Adrenal gland (tissue), 5 donors: ENCODE measurements around the gene GNAO1.

Source experiments
- POLR2A ChIP-seq, 2 donors: fragments of 450-650 bp; IDR thresholded peaks; one replicate each; pipeline ENCODE4 v1.6.1; 2017; ENCODE audit warnings: antibody characterized with exemption in 2 of 2, mild to moderate bottlenecking in 2 of 2, moderate library complexity in 1 of 2
- TF ChIP-seq, protein P1 (sequence below), 6 experiments: fragments of 450-650 bp in 4 of 6; fragments of 200-600 bp in 2 of 6; sonication (generic) in 1 of 6; IDR thresholded peaks; 1 replicate in 5 of 6; 2 replicates in 1 of 6; pipeline versions ENCODE4 v1.5.1 to v1.8.0; 2016 to 2021; ENCODE audit warnings: antibody characterized with exemption in 6 of 6, mild to moderate bottlenecking in 2 of 6, moderate library complexity in 1 of 6
- donor health status: DM: no; HTN: no; CAD: no.

DNA sequence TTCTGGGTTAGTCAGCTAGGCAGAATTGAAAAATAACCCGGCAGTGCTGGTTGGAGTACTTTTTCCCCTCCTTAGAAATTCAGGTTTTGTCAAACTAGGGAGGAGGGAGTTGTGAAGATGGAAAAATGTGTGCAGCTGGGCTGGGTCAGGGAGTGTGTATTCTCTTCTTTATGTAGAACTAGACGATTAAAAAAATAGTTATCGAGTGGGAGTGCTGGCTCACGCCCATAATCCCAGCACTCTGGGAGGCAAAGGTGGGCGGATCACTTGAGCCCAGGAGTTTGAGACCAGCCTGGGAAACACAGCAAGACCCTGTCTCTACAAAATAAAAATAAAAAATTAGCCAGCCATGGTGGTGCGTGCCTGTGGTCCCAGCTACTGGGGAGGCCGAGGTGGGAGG lies 106.4 kb downstream of the GNAO1 start:
- TF ChIP-seq, protein P1, sequence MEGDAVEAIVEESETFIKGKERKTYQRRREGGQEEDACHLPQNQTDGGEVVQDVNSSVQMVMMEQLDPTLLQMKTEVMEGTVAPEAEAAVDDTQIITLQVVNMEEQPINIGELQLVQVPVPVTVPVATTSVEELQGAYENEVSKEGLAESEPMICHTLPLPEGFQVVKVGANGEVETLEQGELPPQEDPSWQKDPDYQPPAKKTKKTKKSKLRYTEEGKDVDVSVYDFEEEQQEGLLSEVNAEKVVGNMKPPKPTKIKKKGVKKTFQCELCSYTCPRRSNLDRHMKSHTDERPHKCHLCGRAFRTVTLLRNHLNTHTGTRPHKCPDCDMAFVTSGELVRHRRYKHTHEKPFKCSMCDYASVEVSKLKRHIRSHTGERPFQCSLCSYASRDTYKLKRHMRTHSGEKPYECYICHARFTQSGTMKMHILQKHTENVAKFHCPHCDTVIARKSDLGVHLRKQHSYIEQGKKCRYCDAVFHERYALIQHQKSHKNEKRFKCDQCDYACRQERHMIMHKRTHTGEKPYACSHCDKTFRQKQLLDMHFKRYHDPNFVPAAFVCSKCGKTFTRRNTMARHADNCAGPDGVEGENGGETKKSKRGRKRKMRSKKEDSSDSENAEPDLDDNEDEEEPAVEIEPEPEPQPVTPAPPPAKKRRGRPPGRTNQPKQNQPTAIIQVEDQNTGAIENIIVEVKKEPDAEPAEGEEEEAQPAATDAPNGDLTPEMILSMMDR (IDR thresholded peaks at IDR 0.05) = no peak
- no peak for TF ChIP-seq POLR2A (IDR thresholded peaks at IDR 0.05)
